Measurements from ENCODE around the gene PPP1R37.
"Not testable (repeated sequence)": the region's sequence is repeated elsewhere in the genome, so short reads cannot be mapped to it uniquely, and the experiment has no call there.

Gene PPP1R37

GRCh38 chr19:45117671-45118070, 24.7 kb downstream of the PPP1R37 start:
- DNase-seq, result no peak

DNA sequence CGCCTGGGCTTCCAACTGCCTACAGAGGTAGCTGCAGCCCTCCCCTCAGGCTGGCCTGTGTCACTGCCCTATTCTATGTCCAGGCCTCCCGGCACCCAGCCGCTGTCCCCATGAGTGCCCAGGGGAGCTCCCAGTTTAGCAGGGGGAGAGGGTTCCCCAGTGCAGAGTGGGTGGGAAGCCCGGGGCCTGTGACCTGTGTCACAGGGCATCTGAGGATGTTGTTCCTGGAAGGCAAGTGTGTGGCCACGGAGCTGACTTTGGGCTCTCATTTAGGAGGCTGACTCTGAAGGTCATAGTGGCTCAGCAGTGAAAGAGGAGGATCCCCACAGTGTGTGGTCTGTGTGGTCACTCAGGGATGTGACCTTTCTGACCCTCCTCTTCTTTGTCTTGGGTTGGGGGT, 25.1 kb downstream of the PPP1R37 start:
- DNase-seq, result no peak

DNA sequence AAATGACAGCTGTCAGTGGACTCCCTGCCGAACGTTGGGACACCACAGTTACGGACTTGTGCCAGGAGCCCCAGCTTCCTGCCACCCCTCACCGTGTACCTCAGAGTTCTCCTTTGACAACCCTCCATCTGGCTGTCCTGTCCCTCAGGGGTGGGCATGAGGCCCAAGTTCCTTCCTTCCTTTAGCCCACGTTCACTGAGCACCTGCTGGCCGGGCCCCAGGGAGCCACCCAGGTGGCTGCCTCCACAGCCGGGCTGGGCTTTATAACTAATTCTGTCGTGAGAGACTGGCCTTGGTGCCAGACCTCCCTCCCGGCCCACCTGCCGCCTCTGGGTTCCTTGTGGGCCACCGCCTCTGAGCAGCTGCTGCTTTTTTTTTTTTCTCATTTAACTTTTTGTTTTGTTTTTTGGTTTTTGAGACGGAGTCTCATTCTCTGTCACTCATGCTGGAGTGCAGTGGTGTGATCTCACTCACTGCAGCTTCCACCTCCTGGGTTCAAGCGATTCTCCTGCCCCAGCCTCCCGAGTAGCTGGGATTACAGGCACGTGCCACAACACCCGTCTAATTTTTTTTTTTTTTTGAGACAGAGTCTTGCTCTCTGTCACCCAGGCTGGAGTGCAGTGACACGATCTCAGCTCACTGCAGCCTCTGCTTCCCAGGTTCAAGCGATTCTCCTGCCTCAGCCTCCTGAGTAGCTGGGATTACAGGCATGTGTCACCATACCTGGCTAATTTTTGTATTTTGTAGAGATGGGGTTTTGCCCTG, 25.8 kb downstream of the PPP1R37 start:
- DNase-seq, result not testable (repeated sequence)

- no peak for DNase-seq
Measured at GRCh38 chr19:45119582-45119981, 26.6 kb downstream of the PPP1R37 start.

GRCh38 chr19:45121827-45122345, 28.9 kb downstream of the PPP1R37 start:
- DNase-seq, result no peak

DNA sequence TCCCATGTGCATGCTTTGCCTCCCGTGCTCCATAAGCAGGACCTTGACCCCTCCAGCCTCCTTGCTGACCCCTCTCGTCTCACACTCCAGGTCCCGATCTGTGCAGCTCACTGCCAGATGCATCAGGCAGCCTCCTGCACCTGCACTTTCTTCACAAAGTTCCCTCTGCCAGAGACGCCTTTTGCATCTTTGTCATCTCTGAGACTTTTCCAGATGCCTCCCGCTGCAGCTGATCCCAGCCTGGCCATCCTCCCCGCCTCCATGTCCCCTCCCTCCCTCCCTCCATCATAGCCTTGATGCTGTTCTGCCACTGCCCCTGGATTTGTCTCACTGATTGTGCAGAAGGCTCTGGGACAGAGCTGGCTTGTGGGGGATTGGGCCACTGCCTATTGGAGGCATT, 29.9 kb downstream of the PPP1R37 start:
- no peak for DNase-seq

GRCh38 chr19:45123440-45123850, 30.5 kb downstream of the PPP1R37 start:
- no peak for DNase-seq

DNA sequence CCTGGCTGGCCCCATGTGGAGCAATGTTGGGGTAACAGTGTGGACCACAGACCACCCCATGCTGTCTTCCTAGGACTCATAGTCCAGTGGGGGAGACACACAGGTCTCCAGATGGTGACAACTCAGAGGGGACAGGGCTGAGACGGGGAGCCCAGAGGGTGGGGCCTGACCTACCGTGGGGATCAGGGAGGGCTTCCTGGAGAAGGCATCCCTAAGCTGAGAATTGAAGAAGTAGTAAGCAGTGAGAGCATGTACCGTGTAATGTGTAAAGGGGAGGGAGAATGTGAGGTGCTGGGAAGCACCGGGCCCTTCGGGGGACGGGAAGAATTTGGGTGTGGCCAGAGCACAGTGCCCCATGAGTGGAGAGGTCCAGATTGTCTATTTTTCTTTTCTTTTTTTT, 31.0 kb downstream of the PPP1R37 start:
- DNase-seq, result no peak

GRCh38 chr19:45125360-45125759, 32.4 kb downstream of the PPP1R37 start:
- no peak for DNase-seq

DNA sequence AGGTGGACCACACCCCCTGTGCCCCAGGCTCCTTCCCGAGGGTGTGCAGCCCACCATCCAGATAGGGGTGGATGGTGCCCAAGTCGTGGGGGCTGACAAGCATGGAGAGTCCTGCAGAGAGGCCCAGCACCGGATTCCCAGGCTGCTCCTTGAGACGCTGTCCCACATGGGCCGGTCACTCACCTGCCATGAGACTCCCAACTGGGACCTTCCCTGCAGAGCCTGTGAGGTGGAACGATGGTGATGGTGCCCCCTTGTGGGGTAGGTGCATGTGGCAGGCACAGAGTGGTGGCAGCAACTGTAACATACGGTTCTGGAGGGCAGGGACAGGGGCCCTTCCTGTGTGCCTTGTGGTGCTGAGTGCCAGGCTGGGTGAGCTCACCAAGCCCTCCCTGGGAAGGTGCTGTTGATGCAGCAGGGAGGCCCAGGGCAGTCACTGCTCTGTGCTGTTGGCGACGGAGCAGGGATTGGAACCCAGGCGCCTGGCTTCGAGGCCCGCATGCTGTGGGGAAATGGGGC, 33.1 kb downstream of the PPP1R37 start:
- peak; percentile 58 for DNase-seq

DNA sequence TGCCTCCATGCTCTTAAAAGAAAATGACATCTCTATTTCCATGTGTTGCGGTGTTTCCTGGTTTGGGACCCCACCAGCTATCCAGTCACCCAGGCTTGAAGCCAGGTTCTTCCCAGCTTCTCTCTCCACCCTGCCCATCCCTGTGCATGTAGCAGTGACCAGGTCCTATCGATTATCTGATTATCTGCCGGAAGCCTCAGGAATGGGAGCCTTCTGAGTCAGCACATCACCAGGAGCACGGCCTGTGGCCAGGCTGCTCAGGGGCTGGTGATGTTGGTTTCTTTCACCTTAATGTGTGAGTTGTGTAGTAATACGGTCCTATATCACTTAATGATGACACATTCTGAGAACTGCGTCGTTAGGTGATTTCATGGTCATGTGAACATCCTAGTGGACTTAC, 33.7 kb downstream of the PPP1R37 start:
- DNase-seq, result no peak

DNA sequence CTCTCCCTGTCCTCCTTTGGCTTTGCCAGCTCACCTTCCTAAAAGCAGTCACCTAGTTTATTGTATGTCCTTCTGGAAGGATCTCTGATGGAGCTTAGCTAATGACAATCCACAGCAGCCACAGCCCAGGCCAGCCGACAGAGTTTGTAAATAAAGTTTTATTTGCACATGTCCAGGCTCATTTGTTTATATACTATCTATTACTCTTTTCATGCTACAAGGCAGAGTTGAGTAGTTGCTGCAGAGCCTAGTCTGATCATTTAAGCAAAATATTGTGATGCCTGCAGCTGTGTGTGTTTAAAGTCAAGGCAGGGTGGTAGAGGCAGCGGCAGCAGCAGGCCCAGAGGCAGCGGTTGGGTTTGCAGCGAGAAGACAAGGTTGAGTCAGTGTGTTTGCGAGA, 35.2 kb downstream of the PPP1R37 start:
- no peak for DNase-seq

DNA sequence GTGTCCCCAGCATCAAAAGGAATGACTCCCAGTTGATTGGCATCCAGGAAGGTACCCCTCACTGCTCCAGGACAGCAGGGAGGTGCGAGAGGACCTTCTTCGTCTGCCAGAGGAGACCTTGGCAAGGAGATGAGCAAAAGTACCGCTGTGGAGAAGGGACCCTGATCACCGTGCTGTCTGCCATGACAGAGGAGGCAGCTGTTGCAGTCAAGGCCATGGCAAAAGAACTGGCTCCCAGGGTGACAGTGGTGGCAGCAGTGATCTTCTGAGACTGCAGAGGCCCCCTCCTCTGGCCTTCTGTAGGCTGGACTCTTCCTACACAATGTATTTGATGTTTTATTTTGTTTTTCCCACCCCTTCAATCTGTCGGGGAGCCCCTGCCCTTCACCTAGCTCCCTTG, 35.8 kb downstream of the PPP1R37 start:
- no peak for DNase-seq

DNA sequence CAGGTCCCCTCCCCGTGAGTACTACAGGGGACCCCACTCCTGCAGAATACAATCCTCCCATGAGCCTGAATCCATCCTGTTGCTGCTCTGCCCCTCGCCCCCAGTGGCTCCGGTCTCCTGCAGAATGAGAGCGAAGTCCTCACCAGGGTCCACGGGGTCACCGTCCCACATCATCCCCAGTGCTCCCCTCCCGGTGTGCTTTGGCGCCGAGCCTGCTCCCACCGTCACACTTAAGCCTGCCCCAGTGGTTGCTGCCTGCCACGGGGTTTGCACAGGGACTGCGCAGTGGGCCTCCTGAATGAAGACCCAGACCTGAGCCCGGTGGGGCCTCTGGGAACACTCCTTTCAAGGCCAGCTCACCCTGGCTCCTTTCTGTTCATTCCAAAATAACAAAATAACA, 37.3 kb downstream of the PPP1R37 start:
- DNase-seq, result no peak

- no peak for DNase-seq
Measured at GRCh38 chr19:45130888-45131615, 38.1 kb downstream of the PPP1R37 start.

DNA sequence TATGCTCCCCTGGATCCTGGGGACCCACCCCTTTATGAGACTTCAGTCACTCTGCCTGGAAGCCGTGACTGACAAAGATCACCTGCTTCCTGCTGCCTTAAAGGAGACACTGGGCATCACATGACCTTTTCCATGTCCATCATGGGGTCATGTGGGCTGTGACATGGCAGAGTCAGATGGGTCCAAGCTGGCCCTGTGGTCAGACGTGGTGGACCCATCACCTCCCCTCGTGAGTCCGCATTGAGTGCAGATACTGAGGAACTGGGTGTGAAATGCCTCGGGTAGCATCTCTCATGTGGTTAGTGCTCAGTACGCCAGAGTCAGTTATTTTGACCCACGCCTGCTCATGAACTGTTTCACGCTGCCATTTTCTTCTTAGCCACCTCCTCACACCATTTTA, 40.7 kb downstream of the PPP1R37 start:
- no peak for DNase-seq

- no peak for DNase-seq
Measured at GRCh38 chr19:45135176-45135885, 42.4 kb downstream of the PPP1R37 start.

GRCh38 chr19:45136507-45137178, 43.7 kb downstream of the PPP1R37 start:
- no peak for DNase-seq

- no peak for DNase-seq
Measured at GRCh38 chr19:45137179-45137761, 44.3 kb downstream of the PPP1R37 start.

DNA sequence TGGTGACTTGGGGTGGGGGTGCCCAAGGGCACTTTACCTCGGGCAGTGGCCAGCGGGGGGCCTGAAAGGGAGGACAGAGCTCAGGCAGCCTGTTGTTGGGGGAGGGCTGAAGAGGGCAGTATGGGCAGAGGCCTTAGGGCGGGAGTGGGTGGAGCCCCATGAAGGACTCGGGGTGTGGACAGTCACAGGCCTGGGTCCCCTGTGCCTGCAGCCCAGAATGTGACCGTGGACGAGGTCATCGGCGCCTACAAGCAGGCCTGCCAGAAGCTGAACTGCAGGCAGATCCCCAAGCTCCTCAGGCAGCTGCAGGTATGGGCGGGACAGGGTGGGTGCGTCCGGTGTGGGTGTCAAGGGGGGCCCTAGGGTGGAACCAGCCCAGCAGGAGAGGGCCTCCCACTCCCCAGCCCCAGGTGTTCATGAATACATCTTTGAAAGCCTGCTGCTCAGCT, 45.3 kb downstream of the PPP1R37 start:
- no peak for DNase-seq

DNA sequence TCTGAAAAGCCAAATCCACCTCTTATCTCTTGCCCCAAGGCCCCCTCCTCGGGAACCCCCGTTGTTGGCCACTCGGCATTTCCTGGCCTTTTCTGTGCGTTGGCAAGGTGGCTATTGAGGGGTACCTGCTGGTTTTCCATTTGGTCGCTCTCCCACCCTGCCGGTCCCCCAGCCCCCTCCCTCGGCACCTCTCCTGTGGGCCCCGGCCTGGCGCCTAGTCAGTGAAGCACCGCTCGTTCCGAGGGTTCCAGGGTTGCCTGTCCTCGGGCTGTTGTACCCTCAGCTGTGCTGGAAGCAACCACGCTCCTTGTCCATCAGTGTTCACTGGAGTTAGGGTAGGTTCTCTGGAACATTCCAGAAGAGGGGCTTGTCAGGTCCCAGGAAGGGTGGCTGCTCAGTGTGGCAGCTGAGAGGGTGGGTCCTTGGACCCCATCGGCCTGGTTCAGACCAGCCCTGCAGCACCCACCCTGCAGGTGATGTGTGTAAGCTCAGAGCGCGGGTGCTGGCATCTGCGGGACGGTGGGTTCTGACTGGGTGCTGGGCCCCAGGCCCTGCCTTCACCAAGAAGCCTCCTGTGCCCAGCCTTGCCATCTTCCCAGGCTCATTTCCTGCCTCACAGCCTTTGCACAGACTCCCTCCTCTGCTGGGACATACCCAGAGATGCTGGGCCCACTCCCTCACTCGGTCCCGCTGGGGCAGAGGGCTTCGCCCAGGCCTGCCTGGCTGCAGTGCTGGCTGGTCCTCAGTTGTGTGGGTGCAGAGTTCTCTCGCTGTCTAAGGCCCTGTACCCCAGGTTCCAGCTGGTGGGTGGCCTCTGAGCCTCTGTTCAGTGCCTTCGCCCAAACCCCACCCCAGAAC, 46.5 kb downstream of the PPP1R37 start:
- DNase-seq, result no peak

All from CD4-positive, alpha-beta T cell treated with Interferon gamma for 1 hour (primary cell).